ENCODE data around the gene COX7B2.
A peak's percentile ranks its signal among the peaks of the same experiment; 100 is the strongest.

The COX7B2 gene

DNA sequence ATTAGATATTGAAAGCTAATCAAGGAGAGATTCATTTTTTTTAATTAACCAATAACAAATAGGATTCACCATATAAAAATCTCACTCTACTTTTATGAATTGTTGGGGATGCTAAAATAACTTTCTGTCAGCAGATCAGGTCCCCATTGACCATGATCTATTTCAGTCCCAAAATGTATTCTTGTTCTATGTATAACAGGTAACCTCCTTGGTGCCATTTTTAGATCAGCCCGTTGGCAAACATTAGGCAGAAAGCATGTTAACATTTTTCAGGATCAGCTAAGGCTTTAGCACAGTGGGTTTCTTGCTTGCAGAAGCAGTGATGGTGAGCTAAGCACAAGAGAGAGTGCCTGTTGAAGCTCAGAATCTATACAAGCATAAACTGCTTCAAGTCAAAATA is 40.8 kb upstream of the COX7B2 start:
- TF ChIP-seq, protein P1, sequence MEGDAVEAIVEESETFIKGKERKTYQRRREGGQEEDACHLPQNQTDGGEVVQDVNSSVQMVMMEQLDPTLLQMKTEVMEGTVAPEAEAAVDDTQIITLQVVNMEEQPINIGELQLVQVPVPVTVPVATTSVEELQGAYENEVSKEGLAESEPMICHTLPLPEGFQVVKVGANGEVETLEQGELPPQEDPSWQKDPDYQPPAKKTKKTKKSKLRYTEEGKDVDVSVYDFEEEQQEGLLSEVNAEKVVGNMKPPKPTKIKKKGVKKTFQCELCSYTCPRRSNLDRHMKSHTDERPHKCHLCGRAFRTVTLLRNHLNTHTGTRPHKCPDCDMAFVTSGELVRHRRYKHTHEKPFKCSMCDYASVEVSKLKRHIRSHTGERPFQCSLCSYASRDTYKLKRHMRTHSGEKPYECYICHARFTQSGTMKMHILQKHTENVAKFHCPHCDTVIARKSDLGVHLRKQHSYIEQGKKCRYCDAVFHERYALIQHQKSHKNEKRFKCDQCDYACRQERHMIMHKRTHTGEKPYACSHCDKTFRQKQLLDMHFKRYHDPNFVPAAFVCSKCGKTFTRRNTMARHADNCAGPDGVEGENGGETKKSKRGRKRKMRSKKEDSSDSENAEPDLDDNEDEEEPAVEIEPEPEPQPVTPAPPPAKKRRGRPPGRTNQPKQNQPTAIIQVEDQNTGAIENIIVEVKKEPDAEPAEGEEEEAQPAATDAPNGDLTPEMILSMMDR (IDR thresholded peaks at IDR 0.05; ENCODE audit: insufficient read depth, low read depth, low read length, missing control alignments), result no peak
- no peak for DNase-seq (ENCODE audit: low read depth)
- H3K4me3 ChIP-seq (ENCODE audit: low read depth, low read length), result no peak overlapping the region

- no peak for DNase-seq (ENCODE audit: low read depth)
- TF ChIP-seq, protein P1 (IDR thresholded peaks at IDR 0.05; ENCODE audit: insufficient read depth, low read depth, low read length, missing control alignments), result no peak
- no peak overlapping the region for H3K4me3 ChIP-seq (ENCODE audit: low read depth, low read length)
Observed at GRCh38 chr4:46947541-46947940, 38.5 kb upstream of the COX7B2 start.

- TF ChIP-seq, protein P1 (IDR thresholded peaks at IDR 0.05; ENCODE audit: insufficient read depth, low read depth, low read length, missing control alignments), result no peak
- H3K4me3 ChIP-seq (ENCODE audit: low read depth, low read length), result no peak overlapping the region
- no peak for DNase-seq (ENCODE audit: low read depth)
Observed at GRCh38 chr4:46946919-46947536, 38.0 kb upstream of the COX7B2 start.

GRCh38 chr4:46945062-46945461 is 36.0 kb upstream of the COX7B2 start:
- H3K4me3 ChIP-seq (ENCODE audit: low read depth, low read length), result no peak overlapping the region
- TF ChIP-seq, protein P1 (IDR thresholded peaks at IDR 0.05; ENCODE audit: insufficient read depth, low read depth, low read length, missing control alignments), result no peak
- no peak for DNase-seq (ENCODE audit: low read depth)

DNA sequence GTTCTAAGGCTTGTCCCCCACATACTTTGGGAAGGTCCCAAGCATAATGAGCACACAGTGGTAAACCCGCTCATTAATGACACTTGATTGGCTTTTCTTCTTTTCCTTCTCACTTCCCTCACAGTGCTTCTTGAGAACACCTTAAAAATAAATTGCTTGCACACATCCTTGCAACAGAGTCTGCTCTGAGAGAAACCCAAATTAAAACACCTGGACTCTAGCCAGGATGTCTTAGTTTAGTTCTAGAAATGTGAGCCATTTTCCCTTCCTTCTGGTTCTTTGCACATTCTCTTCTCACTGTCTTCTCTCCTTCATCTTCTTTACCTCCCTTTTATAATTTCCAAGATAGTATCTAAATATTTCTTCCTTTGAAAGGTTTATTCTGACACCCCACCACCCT is 35.3 kb upstream of the COX7B2 start:
- no peak for DNase-seq (ENCODE audit: low read depth)

GRCh38 chr4:46937493-46937892 is 28.4 kb upstream of the COX7B2 start:
- peak; percentile 10 for DNase-seq (ENCODE audit: low read depth)
- no peak overlapping the region for H3K4me3 ChIP-seq (ENCODE audit: low read depth, low read length)
- TF ChIP-seq, protein P1 (IDR thresholded peaks at IDR 0.05; ENCODE audit: insufficient read depth, low read depth, low read length, missing control alignments), result no peak

More for the DNA sequence above, 35.3 kb upstream of the COX7B2 start:
- TF ChIP-seq, protein P1 (IDR thresholded peaks at IDR 0.05; ENCODE audit: insufficient read depth, low read depth, low read length, missing control alignments), result no peak
- no peak overlapping the region for H3K4me3 ChIP-seq (ENCODE audit: low read depth, low read length)

DNA sequence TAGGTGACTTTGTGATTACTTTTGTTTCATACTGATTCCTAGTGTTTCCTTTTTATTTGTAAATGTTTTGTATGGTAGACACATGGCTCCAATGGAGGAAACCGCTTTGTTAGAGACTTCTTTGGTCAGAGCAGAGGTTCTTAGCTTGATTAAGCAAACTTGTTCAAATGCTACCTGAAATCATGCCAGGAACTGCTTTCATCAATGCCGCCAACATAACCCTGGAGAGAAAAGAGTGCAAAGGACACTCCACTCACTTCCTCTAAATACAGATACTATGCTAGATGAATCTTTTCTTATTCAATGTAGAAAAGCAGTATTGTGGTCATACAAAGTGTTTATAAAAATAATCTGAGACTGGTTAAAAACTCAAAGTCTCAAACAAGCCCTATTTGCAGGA is 25.7 kb upstream of the COX7B2 start:
- TF ChIP-seq, protein P1 (IDR thresholded peaks at IDR 0.05; ENCODE audit: insufficient read depth, low read depth, low read length, missing control alignments), result no peak
- DNase-seq (ENCODE audit: low read depth), result no peak
- no peak overlapping the region for H3K4me3 ChIP-seq (ENCODE audit: low read depth, low read length)
